Measurements from ENCODE around the gene TNFSF18.
"Not testable (repeated sequence)": the region's sequence is repeated elsewhere in the genome, so short reads cannot be mapped to it uniquely, and the experiment has no call there.

TNFSF18 gene, protein sequence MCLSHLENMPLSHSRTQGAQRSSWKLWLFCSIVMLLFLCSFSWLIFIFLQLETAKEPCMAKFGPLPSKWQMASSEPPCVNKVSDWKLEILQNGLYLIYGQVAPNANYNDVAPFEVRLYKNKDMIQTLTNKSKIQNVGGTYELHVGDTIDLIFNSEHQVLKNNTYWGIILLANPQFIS

DNA sequence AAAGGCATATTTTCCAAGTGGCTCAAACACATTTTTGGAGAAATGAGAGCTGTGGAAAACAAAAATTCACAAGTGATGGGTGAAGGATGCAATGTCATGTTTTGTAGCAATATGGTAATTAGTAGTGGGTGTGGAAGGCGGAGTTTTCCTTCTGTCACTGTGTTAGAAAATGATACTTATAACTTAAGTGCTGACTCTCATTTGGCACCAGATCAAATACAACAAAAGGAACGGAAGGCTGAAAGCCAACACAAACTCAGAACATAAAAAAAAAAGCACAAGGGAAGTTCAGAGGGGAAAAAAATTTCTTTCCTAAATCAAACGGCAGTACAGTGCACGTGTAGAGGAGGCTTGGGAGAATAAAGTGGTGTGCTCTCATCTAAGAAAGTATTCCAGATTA, at the start of gene TNFSF18:
TSS of gene TNFSF18 (minus strand) at position 77 of the 400 bp plus-strand sequence. CDS start at position 32, 45 bp downstream.
- DNase-seq: no peak

DNA sequence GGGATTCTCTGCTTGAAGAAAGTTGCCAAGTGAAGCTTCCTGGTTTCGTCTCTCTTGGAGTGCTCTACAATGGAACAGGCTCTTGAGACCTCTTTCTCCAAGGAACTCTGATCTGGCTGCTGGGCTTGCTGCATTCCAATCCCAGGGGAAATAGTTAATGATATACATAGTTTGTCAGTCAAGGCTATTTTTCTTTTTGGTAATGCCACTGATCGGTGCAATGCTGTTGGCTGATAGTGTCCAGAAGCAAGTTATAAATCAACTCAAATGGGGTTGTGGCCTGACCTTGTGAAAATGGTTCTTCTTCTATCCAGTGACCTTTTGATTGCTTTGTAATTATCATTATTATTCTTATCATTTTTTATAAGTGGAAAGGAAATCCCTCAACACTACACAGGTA, 48.4 kb upstream of the TNFSF18 start:
- DNase-seq: peak; percentile 24

DNA sequence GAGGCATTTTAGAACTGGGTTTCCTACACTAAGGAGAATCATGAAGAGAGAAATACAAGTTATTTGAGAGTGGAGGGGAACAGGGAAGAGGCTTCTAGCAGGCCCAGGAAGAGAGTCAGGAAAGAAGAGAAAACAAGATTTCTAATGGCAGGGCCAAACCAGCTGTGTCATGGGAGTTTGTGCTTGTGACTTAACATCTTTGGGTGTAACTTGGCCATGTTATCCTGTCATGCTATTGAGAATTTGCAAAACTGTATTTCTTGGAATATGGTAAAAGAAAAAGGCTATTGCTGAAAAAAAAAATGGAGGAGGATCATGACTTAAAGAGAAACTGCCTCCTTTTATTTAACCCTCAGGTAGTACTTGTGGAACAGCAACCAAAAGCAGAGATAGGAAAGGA, 47.4 kb upstream of the TNFSF18 start:
- no peak for DNase-seq

DNA sequence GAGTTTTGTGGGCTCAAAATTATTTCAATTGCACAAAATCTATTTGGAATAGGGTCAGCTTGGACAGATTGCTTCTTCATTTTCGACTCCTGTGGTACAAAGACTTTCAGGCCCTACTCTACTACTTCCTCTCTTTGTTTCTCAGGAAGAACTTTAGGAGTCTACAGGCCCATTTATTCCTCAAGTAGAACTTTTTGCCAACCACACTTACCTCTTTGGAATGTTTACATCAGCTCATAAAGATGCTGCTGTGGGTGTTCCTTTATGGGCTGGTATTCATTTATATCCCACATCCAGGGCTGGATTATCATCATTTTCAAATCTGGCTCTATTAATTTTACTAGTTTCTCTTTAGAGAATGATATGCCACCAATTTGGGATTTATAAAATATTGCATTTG, 46.3 kb upstream of the TNFSF18 start:
- peak; percentile 75 for DNase-seq

DNA sequence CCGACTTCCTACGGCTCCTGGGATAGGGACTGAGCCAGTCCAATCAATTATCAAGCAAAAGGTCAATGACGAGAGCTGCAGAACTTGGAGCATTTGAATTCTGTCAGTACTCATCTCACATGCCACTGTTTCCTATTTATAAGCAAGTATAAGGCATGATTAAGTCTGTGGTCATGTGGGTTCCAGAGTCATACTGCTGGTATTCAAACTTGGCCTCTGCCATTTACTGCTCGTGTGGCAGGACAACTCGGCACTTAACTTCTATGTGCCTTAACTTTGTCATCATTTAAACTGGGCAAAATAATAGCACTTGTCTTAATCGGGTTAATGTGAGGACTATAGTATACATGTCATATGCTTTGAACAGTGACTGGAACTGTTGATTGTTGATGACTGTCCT, 44.9 kb upstream of the TNFSF18 start:
- peak; percentile 52 for DNase-seq

DNA sequence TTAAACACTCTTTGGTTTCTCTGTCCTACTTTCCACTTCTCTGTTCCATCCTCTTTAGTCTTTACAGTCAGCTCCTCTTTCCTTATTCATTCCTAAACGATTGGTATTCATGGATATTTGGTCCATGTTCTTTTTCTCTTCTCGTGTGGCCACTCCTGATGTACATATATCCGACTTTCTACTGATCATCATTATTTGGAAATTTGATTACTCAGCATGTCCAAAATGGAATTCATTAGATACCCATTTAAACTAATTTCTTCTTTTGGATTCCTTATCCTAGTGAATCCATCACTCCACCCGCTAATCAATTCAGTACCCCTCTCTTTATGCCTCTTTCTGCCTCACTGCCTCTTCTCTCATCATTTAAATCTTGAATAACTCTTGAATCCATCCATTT, 43.8 kb upstream of the TNFSF18 start:
- DNase-seq: no peak

DNA sequence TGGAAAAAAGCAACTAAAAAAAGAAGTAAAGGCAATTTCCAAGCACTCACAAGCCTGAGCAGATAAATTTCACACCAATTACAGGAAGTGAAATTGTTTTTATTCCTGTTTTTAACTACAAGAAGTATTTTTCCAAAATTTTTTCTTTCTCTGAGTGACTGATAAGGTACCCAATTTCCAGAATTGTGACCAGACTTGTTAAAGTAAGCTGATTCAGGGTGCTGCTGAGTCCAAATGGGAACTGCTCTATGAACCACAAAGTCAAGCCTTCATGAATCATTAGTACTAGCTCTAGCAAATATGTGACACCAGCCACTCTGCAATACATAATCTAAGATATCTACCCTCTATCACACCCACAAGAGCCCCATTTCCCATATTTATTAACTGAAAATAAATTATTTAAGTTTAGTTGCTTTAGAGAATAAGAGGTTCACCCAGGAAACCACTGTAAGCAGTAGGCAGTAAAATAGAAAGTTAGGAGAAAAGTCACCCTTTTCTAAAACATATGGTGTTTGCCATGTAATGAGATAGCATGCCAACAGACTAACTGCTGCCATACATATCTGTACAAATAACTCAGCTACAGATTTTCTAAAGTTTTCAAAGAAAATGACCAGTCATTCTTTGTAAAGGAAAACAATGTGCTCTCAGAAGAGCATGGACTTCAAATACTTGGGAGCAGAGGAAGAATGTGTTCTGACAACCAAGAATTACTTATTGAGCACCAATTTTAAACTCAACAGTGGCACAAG, 43.1 kb upstream of the TNFSF18 start:
- no peak for DNase-seq

DNA sequence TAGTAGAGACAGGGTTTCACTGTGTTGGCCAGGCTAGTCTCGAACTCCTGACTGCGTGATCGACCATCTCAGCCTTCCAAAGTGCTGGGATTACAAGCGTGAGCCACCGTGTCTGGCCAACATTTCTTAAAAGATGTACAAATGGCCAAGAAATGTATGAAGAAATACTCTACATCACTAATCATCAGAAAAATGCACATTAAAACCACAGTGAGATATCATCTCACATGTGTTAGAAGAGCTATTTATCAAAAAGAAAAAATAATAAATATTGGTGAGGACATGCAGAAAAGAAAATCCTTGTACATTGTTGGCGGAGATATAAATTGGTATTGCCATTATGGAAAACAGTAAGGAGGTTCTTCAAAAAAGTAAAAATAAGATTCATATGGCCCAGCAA, 33.6 kb upstream of the TNFSF18 start:
- no peak for DNase-seq

DNA sequence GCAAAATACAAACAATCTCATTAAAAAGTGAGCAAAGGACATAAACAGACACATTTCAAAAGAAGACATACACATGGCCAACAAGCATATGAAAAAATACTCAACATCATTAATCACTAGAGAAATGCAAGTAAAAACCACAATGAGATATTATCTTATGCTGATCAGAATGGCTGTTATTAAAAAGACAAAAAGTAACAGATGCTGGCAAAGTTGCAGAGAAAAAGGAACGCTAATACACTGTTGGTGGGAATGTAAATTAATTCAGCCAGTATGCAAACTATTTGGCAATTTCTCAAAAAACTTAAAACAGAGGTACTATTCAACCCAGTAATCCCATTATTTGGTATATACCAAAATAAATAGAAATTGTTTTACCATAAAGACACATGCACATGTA, 32.2 kb upstream of the TNFSF18 start:
- DNase-seq: no peak

DNA sequence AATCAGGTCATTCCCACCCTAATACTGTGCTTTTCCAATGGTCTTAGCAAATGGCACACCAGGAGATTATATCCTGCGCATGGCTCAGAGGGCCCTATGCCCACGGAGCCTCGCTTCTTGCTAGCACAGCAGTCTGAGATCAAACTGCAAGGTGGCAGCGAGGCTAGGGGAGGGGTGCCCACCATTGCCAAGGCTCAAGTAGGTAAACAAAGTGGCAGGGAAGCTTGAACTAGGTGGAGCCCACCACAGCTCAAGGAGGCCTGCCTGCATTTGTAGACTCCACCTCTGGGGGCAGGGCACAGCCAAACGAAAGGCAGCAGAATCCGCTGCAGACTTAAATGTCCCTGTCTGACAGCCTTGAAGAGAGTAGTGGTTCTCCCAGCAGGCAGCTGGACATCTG, 23.5 kb upstream of the TNFSF18 start:
- not testable (repeated sequence) for DNase-seq

DNA sequence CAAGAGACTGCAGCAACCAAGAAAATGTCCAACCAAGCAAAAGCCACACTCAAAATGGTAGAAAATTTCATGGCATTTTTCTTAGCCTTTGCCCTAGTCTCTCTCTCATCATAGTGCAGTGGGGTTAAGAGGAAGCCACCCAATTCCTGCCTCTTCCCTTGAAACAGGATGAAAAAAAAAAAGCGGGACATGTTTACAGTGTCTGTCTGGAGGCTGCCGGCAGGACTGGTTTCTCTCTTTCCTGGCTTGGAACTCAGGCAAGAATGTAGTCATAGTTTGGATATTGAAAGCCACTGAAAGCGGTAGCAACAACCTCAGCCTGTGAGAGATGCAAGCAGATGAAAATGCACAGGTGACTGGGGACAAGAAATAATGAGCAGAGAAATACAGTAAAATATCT, 13.3 kb upstream of the TNFSF18 start:
- no peak for DNase-seq

DNA sequence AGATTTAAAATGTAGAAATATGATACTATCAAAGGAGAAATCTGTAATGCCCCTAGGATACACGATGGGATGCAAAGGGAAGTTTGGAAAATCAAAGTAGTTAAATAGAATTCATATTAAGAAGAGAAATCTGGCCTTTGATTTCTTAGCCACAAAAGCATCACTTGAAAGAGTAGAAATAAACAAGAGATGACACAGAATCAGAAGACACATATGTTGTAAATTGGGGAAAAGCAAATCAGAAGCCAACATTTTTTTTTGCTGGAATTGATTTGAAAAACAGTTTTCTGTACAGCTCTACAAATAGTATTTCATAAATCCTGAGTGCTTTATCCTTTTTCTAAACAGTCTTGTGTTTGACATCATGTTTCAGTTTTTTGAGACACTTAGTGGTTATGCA, 12.4 kb upstream of the TNFSF18 start:
- DNase-seq: no peak

DNA sequence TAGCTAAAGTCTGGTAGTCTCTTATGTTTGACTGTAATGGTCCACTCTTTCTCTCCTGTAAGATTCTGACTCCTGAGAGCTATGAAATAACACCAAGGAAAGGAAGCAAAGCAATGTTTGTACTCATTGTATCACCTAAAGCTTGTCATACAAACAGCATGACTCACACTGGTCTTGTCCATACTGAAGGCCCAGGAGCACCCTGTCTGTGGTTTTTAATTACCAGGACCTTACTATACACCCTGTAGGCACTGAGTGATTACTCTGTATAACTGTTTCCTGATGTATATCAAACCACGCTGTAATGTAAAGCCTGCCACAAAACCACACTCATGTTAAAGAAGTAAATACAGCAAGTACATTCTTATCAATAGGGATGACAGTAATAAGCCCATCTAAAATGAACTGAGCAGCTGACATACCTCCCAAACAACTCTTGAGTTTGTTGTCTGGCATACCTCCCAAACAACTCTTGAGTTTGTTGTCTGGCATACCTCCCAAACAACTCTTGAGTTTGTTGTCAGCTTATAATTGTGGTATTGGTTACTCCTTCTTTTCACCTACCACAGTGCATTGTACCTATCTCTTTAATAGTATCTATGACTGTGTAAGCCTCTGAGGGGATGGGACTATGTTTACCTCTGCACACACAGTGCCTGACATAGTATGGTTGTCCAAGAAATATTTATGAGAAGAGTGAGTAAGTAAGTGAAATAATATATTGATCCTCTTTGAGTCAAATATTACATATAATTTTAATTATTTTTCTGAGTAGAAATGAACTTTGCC, 11.6 kb upstream of the TNFSF18 start:
- DNase-seq: peak; percentile 85

DNA sequence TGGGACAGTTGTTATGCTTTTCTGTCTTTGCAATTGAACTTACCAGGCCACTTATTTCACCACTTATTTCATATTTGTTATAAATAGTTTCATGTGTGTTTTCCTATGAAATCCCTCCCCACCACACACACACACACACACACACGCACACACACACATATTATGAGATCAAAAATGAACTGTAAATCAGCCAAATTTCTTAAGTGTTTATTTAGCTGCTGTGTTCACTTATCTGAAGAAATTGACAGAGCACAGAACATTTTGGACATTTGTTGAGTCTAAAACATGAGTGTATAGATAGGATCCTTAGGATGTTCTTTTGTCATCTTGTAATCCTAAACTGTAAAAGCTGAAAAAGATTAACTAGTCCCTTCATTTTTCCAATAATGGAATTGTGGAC, 7.8 kb upstream of the TNFSF18 start:
- DNase-seq: no peak

DNA sequence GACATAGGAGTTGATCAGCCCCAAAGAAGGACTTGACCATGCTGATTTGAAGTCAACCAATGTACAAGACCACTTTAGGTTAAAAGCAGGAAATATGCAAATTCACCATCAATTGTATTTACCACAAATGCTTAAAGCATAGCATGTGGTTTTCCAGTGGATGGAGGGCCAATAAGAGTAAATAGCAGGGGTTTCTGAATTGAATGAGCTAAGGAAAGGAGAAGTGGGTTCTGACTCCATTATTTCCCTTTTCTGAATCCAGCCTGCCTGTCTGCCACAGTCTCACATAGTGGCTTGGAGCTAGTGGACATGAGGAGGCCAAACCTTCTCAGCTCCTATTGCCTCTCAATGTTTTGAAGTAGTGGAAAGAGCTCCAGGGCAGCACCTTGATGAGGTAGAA, 7.2 kb upstream of the TNFSF18 start:
- no peak for DNase-seq

DNA sequence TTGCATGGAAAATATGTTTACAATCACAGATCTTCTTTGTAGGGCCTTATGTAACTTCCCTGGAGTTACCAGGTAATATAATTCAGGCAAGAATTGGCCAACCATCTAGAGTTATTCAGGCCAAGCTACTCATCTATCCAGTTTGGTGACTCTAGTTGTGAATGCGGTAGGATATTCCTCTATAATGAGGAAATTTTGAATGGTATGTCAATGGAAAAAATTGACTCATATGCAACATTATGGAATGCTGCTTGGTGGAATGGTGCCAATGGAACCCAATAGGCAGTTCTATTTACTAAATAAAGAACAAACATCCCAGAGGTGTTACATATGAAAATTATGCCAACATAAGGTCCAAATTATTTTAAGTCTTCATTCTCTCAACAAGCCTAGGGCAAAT, 5.6 kb upstream of the TNFSF18 start:
- peak; percentile 26 for DNase-seq

DNA sequence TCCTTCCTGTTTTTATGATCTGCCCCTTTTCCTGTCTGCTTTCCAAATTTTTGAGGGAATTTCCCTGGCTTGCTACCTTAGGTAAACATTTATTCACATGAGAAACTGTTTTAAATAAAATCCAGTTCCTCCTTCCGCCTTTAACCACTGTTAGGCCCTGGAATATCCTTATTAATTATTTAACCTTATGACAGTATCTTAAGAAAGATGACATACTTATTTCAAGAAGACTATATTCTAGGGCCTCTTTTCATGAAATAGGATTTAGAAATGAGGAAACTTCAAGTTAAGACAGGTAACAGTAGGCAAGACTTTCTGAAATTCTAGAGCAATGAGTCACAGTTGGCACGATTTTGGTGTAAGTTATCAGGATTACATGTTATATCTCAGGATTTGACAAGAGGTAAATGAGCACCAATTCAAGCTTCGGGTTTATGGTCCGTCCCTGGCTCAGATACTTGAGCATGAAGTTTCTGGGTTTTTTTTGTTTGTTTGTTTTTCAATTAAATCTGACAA, 2.0 kb upstream of the TNFSF18 start:
- peak; percentile 87 for DNase-seq

DNA sequence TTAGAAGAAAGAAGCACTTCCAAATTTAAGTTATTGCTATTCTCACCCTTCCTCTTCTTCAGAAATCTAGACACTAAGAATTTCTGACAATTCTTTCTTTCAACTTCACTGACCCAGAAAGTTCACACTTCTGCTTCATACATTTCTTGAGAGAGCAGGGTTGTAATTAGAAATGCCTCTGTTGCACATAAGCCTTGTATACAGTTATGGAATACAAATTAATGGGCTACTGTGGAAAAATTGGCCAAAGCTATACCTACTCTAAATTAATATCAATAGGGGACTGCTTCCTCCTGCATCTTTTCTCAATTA, 1.5 kb downstream of the TNFSF18 start:
- no peak for DNase-seq

DNA sequence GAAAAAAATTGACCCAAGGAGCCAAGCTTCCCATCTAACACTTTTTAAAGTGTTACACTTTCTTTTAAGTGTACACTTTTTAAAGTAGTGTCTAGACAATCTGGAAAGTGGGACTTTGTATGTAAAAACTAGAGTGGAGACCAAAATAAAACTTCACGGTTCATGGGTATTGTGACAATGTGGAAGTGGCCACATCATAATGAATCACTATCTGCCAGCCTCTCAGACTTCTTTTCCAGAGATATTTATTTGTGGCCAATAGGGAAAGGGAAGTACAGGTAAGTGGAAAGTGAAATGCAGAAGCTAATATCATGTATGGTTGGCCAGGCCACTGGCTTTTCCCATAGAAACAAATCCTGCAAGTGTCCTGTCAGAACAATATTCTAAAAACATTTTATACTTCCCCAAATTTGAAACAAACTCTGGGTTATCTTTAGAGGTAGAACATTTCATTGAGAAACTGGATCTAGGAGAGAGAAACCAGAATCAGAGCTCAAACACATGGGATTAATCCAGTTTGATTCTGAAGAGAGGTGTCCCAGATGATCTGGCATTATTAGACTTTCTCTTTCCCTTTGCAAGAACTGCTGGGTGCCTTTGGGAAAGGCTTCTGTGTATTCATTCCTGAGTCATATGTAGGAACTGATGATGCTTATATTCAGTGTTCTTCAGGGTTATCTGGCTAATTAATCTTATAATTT, 2.0 kb downstream of the TNFSF18 start:
- no peak for DNase-seq

DNA sequence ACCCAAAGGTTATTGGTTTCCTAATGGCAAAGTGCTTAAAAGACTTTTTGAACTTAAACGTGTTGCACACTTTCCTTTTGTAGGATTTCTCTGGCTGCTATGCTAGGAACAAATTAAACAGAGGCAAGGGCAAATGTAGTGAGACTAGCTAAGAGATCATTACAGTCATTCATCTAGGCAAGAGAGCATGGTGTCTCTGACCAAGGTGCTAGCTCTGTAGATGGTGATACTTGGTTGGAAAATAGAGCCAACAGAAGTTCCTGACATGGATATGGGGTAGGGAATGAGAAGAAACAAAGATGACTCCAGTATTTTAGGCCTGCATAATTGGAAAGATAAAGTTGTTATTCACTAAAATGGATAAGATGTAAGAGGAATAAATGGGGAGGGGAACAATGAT, 6.1 kb downstream of the TNFSF18 start:
- DNase-seq: no peak

DNA sequence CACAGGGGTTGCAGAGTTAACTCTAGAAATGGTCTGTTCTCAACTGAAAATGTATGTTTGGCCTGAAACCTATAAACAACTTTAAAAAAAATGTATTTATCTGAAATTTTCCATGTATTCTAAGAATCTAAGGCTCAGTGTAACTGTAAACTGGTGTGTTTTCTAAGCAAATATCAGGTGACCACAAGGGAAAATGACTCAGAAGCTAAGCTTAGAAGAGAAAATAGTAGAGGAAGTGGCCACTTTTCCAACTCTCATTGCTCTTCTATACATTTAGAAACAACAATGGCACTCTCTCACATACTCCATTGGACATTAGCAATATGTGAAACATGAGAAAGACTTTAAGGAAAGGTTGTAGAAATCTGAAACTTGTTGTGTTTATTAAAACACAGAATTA, 7.5 kb downstream of the TNFSF18 start:
- DNase-seq: peak; percentile 47

DNA sequence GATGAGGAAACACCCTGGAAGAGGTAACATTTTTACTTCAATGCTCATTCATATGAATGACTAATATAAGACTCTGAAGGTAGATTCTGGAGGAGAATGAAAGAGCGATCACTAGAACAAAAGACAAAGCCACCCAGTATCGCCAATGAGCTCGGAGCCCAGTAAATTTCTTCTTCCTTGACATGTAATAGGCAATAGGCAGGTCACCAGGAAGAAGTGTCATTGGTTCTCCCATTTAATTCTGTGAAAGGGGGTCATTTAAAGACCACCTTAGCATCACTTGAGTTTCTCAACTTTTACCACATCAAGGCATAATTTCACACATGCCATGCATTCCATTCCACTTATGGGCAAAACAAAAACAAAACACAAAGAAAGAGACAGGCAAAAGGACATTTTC, 7.9 kb downstream of the TNFSF18 start:
- DNase-seq: no peak

DNA sequence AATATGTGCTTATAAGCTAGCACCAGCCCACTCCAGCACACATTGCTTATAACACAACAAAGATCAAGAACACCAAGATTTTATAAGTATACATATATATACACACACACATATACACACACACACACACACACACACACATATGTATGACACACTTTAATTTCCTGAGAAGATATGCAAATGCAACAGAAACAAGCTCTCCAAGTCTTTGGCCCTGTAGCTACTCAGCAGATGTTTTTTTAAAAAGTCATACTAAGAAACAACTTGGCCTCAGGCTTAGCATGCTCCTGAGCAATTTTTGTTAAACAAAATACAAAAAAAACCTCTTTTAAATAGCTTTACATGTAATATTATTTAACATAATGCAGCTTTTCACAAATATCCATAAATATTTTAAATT, 11.1 kb downstream of the TNFSF18 start:
- DNase-seq: no peak

Measured in NCI-H226 (cell line).